ENCODE measurements around the gene PRR19. TPM values are rescaled to one million over a fixed set of nuclear protein-coding genes. Genes with fewer than 3 reads are reported as not detected.

Gene PRR19, protein sequence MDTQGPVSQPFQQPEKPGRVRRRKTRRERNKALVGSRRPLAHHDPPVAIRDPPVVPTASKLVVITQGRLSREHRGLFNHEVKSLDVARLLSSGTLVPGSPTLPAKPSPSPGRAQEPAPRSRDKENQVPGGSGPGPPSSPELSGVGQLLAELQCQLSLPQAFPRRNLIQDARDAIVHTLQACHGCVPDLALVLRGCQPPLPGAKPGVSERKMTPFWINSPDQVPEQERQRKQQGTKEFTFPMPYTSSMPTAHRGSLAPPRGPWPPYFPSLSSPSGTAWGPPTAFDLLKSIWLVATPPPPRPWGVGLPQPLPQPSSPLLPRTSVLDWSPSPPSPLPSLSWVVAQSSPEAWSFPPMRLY
- under 1 TPM; 0.38 to 0.49 TPM for total RNA-seq

DNA sequence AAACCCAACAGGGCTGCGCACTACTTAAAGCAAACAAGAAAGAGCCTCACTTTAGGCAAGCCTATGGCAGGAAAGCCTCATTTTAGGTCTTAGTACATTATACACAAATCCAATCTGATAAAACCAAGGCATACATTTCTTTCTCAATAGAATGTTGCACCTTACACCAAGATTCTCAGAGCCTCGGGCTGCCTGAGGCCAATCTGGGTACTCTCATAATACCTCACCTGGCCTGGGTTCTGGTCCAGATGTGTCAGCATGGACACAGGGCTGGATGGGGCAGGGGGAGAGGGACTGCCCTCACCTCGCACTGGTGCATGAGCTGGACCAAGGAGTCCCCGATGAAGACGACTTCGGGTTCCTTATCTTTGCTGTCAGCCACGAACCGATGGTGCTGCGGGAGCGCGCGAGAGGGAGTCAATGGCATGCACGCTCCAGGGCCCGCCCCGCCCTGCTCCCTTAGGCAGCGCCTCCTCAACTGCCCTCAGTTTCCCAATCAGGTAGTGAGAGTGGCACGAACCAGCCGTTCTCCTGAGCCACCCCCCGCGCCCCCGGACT lies at the start of gene PRR19:
PRR19 (plus strand) TSS at position 487 of the 558 bp plus-strand sequence. CDS start 7,453 bp downstream, outside the sequence.
- DNase-seq, result peak; percentile 45
- peaks cover 2% of the 10 kb centered on the region for H3K36me3 Mint-ChIP-seq (ENCODE audit: low read depth)
- TF ChIP-seq, protein P1, sequence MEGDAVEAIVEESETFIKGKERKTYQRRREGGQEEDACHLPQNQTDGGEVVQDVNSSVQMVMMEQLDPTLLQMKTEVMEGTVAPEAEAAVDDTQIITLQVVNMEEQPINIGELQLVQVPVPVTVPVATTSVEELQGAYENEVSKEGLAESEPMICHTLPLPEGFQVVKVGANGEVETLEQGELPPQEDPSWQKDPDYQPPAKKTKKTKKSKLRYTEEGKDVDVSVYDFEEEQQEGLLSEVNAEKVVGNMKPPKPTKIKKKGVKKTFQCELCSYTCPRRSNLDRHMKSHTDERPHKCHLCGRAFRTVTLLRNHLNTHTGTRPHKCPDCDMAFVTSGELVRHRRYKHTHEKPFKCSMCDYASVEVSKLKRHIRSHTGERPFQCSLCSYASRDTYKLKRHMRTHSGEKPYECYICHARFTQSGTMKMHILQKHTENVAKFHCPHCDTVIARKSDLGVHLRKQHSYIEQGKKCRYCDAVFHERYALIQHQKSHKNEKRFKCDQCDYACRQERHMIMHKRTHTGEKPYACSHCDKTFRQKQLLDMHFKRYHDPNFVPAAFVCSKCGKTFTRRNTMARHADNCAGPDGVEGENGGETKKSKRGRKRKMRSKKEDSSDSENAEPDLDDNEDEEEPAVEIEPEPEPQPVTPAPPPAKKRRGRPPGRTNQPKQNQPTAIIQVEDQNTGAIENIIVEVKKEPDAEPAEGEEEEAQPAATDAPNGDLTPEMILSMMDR (IDR thresholded peaks at IDR 0.05), result no peak

DNA sequence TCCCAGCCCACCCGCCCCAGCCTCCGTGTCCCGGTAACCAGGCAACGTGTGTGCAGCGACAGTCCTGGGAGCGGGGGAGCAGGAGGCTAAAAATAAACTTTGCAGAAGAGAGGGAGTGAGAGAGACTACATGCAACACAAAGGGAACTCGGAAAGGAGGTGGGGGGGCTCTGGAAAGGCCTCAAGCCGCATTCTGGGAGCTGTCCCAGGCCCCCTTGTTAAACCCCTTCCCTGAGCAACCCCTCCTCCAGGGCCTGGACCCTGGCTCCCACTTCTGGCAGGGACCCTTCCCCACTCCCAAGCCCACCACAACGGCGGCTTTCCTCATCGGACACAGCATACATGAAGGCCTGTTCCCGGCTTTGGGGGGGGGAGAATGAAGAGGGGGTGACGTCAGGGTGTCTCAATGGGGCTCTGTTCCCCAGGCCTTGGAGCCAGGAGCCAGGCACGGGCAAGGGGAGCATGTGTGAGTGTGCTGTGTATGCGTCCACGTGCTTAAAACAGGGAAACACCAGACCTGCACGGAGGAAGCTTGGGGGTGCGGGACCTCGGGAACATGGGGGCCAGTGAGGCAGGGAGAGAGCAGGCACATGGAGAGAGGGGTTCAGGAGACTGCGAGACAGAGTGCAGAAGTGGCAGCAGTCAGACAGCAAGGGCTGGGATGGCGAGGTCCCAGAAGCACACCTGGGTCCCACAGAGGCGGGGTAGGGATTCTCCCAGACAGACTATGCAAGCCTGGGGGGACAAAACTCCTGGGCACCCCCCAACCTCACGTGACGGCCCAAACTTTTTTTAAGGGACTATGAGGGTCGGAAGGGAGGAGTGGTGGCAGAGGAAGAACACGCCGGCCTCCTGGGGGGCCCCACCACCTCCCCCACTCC lies 49.3 kb upstream of the PRR19 start:
- POLR2A ChIA-PET, result interaction anchor here (0.6 to 15.0 kb wide), 6 partner anchors 9 to 291 kb away, joined by 3 to 119 read pairs (median 4); no protein-coding TSS in a partner anchor

More for the DNA sequence above, at the start of gene PRR19:
- intact Hi-C loops (cut with micrococcal nuclease), result no loop called here
- H3K4me1 Mint-ChIP-seq (ENCODE audit: low read depth), result peaks cover 18% of the 10 kb centered on the region
- H3K9me3 Mint-ChIP-seq, result no peaks in the 10 kb centered on the region
- H3K27me3 Mint-ChIP-seq, result no peaks in the 10 kb centered on the region
- peak; percentile 14 for ATAC-seq
- POLR2A ChIA-PET, result interaction anchor here (0.6 to 1.3 kb wide), 10 partner anchors 9 to 178 kb away, joined by 3 to 5 read pairs (median 3); no protein-coding TSS in a partner anchor
- CTCF ChIA-PET, result interaction anchor here (0.9 to 1.4 kb wide), 4 partner anchors 59 to 252 kb away, joined by 3 to 5 read pairs (median 4); no protein-coding TSS in a partner anchor
- H3K4me3 Mint-ChIP-seq, result peak within 1 kb of the TSS; percentile 84
- peak within 1 kb of the TSS; percentile 91 for H3K27ac Mint-ChIP-seq

DNA sequence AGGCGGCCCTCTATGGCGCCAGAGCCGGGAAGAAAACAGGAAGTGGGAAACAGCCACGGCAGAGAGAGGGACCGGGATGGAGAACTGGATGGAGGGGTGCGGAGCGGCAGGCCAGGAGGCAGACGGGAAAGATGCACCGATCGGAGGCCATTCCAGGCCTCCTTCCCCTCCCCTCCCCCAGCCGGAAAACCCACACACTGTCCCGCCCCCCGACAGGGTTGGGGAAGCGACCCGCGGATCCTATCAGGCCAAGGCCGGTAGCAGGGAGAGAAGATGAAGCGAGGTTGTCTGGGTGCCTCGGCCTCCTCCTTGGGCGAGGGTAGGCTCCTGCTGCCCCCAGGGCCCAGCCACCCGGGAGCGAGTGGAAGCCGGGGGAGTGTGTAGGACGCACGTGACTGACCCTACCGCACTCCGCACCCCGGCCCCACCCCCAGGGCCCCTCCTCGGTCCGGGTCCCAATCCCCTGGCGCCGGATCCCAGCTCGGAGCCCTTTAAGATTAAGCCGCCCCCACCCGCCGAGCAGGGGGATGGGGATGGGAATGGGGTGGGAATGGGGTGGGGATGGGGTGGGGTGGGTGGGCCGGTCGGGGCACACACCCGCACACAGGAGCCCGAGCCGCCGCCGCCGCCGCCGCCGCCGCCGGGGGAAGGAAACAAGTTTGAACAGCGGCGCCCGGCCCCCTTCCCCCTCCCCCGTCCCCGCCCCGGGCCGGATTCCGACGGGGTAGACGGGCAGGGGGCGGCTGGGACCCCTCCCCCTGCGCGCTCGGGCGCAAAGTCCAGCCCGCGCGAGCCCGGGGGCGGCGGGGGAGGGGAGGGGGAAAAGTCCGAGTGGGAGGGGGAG lies 48.5 kb upstream of the PRR19 start:
- DNase-seq (peak; percentile 74), ATAC-seq (peak; percentile 17)
- no peaks in the 10 kb centered on the region for H3K9me3 Mint-ChIP-seq
- TF ChIP-seq, protein P1 (IDR thresholded peaks at IDR 0.05), result no peak
- peak overlapping the region; percentile 91 for H3K27ac Mint-ChIP-seq
- ChIA-PET POLR2A (interaction anchor here (0.6 to 15.0 kb wide), 4 partner anchors 17 to 292 kb away, joined by 3 to 119 read pairs (median 10); no protein-coding TSS in a partner anchor), CTCF (interaction anchor here (4.1 kb wide), 1 partner anchor 25 kb away, joined by 29 read pairs; no protein-coding TSS in a partner anchor)
- intact Hi-C loops (cut with micrococcal nuclease), result loop anchor here (2.0 kb wide), 1 partner anchor 15 kb away; the partner anchor contains the start of gene CIC
- H3K36me3 Mint-ChIP-seq (ENCODE audit: low read depth), result peaks cover 24% of the 10 kb centered on the region
- H3K4me1 Mint-ChIP-seq (ENCODE audit: low read depth), result peaks cover 30% of the 10 kb centered on the region
- peaks cover 5% of the 10 kb centered on the region for H3K27me3 Mint-ChIP-seq
- H3K4me3 Mint-ChIP-seq, result peak overlapping the region; percentile 95

More for the DNA sequence above, 49.3 kb upstream of the PRR19 start:
- ATAC-seq, result no peak
- TF ChIP-seq, protein P1 (IDR thresholded peaks at IDR 0.05), result no peak
- peaks cover 5% of the 10 kb centered on the region for H3K27me3 Mint-ChIP-seq
- H3K4me3 Mint-ChIP-seq, result peak overlapping the region; percentile 95
- H3K36me3 Mint-ChIP-seq (ENCODE audit: low read depth), result peaks cover 24% of the 10 kb centered on the region
- CTCF ChIA-PET, result interaction anchor here (0.9 to 4.1 kb wide), 3 partner anchors 11 to 39 kb away, joined by 3 to 29 read pairs (median 4); partner anchors contain the start of gene GSK3A
- no peaks in the 10 kb centered on the region for H3K9me3 Mint-ChIP-seq
- peak overlapping the region; percentile 91 for H3K27ac Mint-ChIP-seq
- DNase-seq, result peak; percentile 34
- H3K4me1 Mint-ChIP-seq (ENCODE audit: low read depth), result peaks cover 30% of the 10 kb centered on the region
- intact Hi-C loops (cut with micrococcal nuclease), result no loop called here

DNA sequence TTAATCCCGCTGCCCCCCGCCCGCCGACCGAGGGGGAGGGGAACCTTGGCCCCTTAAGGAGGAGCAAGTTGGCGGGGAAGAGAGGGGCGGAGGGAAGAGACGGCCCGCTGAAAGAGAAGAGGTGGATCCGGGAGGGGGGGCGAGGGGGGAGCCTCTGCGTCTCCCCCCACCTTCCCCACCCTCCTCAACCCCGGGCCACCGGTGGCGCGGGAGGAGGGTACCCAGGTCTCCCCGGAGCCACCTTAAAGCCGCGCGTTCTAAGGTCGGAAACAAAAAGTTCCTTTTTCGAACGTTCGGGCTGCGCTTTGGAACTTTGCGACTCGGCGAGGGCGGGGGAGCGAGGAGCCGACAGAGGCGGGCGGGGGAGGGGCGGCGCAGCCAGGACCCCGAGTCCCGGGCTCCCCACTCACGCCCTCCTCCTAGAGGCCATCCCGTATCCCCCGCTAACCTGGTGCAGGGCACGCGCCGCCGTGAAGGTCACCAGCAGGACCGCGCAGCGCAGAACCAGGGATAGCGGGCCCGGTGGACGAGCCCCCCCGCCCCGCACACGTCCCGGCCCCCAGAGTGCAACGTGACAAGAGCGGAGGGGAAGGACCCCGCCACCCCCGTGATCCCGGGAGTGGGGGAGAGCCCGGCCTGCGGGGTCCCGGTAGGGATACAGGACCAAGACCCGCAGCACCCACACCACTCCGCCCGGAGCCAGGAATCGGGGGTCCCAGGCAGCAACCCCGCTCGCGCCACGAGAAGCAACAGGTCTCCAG lies 47.7 kb upstream of the PRR19 start:
- intact Hi-C loops (cut with micrococcal nuclease), result loop anchor here (2.0 kb wide), 1 partner anchor 15 kb away; the partner anchor contains the start of gene CIC
- Mint-ChIP-seq H3K4me1 (ENCODE audit: low read depth) (peaks cover 27% of the 10 kb centered on the region), H3K9me3 (no peaks in the 10 kb centered on the region), H3K36me3 (ENCODE audit: low read depth) (peaks cover 24% of the 10 kb centered on the region), H3K27me3 (peaks cover 5% of the 10 kb centered on the region), H3K27ac (peak overlapping the region; percentile 81), H3K4me3 (peak overlapping the region; percentile 95)
- TF ChIP-seq, protein P1 (IDR thresholded peaks at IDR 0.05), result no peak
- ChIA-PET POLR2A (no interaction called here), CTCF (no interaction called here)
- DNase-seq (peak; percentile 85), ATAC-seq (peak; percentile 28)
